ENCODE measurements around the gene C1orf226. TPM values are rescaled to one million over a fixed set of nuclear protein-coding genes. Genes with fewer than 3 reads are reported as not detected.

The C1orf226 gene
- total and polyA plus RNA-seq, 9 donors = 0.35 to 2.1 (median 1.3) TPM

DNA sequence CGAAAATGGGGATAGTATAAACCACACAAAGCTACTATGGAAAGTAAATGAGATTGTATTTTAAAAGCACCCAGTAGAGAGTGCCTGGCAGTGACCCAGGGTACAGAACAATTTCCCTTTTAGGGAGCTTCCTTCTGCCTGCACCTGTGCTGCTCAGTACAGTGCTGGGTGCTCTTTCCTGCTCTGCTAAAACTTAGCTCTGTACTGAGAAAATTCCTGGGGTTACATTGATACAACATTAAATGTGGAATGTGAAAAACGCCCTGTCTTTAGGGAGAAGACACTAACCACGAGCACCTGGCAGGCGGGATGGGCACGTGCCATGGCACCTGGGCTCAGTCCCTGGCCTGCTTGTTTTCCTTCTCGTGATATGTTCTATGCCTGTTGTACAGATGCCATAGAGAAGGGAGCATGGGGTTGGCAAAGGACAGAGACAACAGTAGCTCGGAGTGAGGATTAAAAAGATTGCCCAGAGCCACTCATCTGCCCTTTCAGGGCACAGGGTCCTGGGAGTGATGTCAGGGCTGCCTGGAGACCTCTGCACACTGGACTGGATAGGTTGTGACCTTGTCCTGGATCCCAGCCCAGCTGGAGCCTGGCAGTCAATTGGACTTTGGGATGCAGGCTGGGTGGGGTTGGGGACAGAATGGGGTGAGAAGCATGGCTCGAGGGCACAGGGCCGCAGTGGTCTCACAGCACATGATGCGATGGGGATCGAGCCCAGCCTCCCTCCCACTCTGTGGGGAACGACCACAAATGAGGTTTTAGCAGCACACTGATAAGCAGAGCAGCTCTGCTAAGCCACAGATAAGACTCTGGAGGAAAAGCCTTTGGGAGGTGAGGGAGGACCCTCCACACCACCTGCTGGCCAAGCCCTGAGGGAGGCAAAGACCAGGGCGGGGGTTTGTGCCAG, 9.1 kb upstream of the C1orf226 start:
- no peak for DNase-seq
- Histone ChIP-seq H3K9me3 (replicated peaks; ENCODE audit: control insufficient read depth, low read depth, low read length) (no peaks in the 10 kb centered on the region), H3K4me3 (ENCODE audit: low read length) (no peak overlapping the region), H3K27ac (ENCODE audit: low read length) (no peak overlapping the region), H3K27me3 (ENCODE audit: control insufficient read depth, insufficient read depth, low read length) (no peaks in the 10 kb centered on the region), H3K4me1 (ENCODE audit: control insufficient read depth, insufficient read depth, low read length) (no peaks in the 10 kb centered on the region), H3K36me3 (ENCODE audit: control insufficient read depth, insufficient read depth, low read length) (no peaks in the 10 kb centered on the region)
- WGBS (ENCODE audit: insufficient coverage) = 78% methylated on average over 8 of the region's 13 CpGs

DNA sequence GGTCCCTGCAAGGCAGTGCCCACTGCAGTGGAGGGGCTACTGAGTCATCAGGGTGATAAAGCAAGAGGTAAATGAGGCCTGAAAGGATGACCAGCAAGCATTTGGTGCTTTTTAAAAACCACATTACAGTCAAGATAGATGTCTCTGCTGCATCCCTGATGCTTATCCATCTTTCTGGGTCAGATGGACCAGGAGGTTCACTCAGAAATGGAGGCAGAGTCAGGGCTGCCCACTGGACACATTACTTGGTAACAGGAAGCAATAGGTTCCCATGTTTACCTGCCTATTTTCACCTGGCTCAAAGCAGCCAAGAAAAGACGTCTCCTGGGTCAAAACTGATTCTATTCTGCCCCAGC, 8.5 kb upstream of the C1orf226 start:
- Histone ChIP-seq H3K4me1 (ENCODE audit: control insufficient read depth, insufficient read depth, low read length) (no peaks in the 10 kb centered on the region), H3K27ac (ENCODE audit: low read length) (no peak overlapping the region), H3K36me3 (ENCODE audit: control insufficient read depth, insufficient read depth, low read length) (no peaks in the 10 kb centered on the region), H3K4me3 (ENCODE audit: low read length) (no peak overlapping the region), H3K27me3 (ENCODE audit: control insufficient read depth, insufficient read depth, low read length) (no peaks in the 10 kb centered on the region), H3K9me3 (replicated peaks; ENCODE audit: control insufficient read depth, low read depth, low read length) (no peaks in the 10 kb centered on the region)
- no peak for DNase-seq
- WGBS (ENCODE audit: insufficient coverage) = no CpG with 5 or more reads among the region's 1 CpG

DNA sequence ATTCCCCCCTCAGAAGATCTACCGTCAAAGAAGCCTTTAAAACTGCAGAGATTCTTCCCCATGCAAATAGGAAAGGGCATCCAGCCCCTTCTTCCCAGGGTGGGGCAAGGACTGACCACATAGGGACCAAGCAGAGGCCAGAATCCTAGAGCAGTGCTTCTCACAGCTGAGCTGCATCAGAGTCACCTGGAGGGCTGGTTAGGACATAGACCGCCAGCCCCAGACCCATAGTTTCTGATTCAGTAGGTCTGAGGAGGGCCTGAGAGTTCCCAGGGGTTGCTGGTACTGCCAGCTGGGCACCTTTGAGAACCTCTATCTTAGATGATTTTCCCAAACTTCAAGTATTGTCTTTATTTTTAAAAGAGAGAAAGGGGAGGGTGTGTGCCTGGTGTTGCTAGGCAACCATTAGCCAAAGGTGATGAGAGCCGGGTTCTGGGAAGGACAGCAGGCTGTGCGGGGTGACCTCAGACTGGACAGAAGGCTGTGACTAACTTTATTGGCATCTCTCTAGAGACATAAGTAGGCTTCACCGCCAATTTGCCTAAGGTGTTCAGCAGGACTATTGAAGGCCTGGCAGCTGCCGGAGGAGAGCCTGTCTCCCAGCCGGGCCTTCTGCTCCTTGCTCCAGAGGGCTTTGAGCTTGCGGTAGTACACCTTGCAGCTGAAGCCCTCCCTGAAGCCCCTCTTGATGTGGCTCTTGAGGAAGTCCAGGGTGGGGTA, 7.8 kb upstream of the C1orf226 start:
- Histone ChIP-seq H3K27ac (ENCODE audit: low read length) (no peak overlapping the region), H3K27me3 (ENCODE audit: control insufficient read depth, insufficient read depth, low read length) (no peaks in the 10 kb centered on the region), H3K36me3 (ENCODE audit: control insufficient read depth, insufficient read depth, low read length) (no peaks in the 10 kb centered on the region), H3K9me3 (replicated peaks; ENCODE audit: control insufficient read depth, low read depth, low read length) (no peaks in the 10 kb centered on the region), H3K4me3 (ENCODE audit: low read length) (no peak overlapping the region), H3K4me1 (ENCODE audit: control insufficient read depth, insufficient read depth, low read length) (no peaks in the 10 kb centered on the region)
- no peak for DNase-seq
- 75% methylated on average over 8 of the region's 8 CpGs for WGBS (ENCODE audit: insufficient coverage)

DNA sequence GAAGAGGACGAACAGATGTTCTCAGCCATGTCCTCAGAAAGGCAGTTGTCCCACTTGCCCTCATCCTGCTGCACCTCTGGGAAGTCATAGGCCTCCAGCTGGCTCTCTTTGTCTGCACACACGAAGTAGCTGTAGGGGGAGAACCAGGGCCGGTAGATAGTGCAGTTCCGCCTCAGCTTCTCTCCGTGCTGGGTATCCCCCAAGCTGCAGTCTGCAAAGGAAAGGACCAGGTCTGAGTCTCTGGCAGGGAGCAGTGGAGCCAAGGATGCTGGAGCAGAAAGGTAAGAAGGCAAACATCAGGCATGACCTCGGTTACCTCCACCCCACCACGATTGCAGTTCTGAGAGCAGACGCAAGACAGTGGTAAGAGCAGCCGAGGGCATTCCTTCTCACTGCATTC, 7.1 kb upstream of the C1orf226 start:
- no peaks in the 10 kb centered on the region for H3K4me1 ChIP-seq (ENCODE audit: control insufficient read depth, insufficient read depth, low read length)
- H3K9me3 ChIP-seq (replicated peaks; ENCODE audit: control insufficient read depth, low read depth, low read length) = no peaks in the 10 kb centered on the region
- H3K4me3 ChIP-seq (ENCODE audit: low read length) = no peak overlapping the region
- no peak for DNase-seq
- H3K27ac ChIP-seq (ENCODE audit: low read length) = no peak overlapping the region
- H3K36me3 ChIP-seq (ENCODE audit: control insufficient read depth, insufficient read depth, low read length) = no peaks in the 10 kb centered on the region
- no peaks in the 10 kb centered on the region for H3K27me3 ChIP-seq (ENCODE audit: control insufficient read depth, insufficient read depth, low read length)
- 78% methylated on average over 4 of the region's 9 CpGs for WGBS (ENCODE audit: insufficient coverage)

GRCh38 chr1:162375463-162375862, 6.1 kb upstream of the C1orf226 start:
- no peak overlapping the region for H3K4me3 ChIP-seq (ENCODE audit: low read length)
- H3K4me1 ChIP-seq (ENCODE audit: control insufficient read depth, insufficient read depth, low read length) = no peaks in the 10 kb centered on the region
- H3K36me3 ChIP-seq (ENCODE audit: control insufficient read depth, insufficient read depth, low read length) = no peaks in the 10 kb centered on the region
- DNase-seq = no peak
- no peaks in the 10 kb centered on the region for H3K27me3 ChIP-seq (ENCODE audit: control insufficient read depth, insufficient read depth, low read length)
- no peak overlapping the region for H3K27ac ChIP-seq (ENCODE audit: low read length)
- no peaks in the 10 kb centered on the region for H3K9me3 ChIP-seq (replicated peaks; ENCODE audit: control insufficient read depth, low read depth, low read length)
- 100% methylated on average over 1 of the region's 8 CpGs for WGBS (ENCODE audit: insufficient coverage)

DNA sequence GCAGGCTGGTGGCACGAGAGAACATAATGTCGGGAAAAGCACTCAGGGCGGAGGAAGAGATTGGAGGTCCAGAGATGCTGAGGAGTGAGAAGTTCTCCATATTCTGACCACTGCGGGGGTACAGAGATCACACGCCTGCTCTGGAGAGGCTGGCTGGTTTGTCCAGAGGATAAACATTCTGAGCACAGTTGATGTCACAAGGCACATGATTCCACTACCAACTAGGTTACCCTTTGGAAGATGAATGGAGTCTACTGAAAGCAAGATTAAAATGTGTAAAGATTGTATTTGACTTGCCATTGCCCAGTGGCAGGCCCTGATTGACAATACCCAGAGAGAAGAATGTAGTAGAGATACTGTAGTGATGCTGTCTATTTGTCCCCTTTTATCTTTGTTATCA, 4.8 kb upstream of the C1orf226 start, which contains the start of gene SPATA46:
Gene SPATA46 (minus strand): TSS at position 164 of the 400 bp plus-strand sequence. CDS start 64 bp downstream, at position 100.
- Histone ChIP-seq H3K4me3 (ENCODE audit: low read length) (no peak within 1 kb of the TSS), H3K9me3 (replicated peaks; ENCODE audit: control insufficient read depth, low read depth, low read length) (no peaks in the 10 kb centered on the region), H3K4me1 (ENCODE audit: control insufficient read depth, insufficient read depth, low read length) (no peaks in the 10 kb centered on the region), H3K36me3 (ENCODE audit: control insufficient read depth, insufficient read depth, low read length) (no peaks in the 10 kb centered on the region), H3K27ac (ENCODE audit: low read length) (no peak within 1 kb of the TSS), H3K27me3 (ENCODE audit: control insufficient read depth, insufficient read depth, low read length) (no peaks in the 10 kb centered on the region)
- WGBS (ENCODE audit: insufficient coverage) = 90% methylated on average over 3 of the region's 5 CpGs
- no peak for DNase-seq

DNA sequence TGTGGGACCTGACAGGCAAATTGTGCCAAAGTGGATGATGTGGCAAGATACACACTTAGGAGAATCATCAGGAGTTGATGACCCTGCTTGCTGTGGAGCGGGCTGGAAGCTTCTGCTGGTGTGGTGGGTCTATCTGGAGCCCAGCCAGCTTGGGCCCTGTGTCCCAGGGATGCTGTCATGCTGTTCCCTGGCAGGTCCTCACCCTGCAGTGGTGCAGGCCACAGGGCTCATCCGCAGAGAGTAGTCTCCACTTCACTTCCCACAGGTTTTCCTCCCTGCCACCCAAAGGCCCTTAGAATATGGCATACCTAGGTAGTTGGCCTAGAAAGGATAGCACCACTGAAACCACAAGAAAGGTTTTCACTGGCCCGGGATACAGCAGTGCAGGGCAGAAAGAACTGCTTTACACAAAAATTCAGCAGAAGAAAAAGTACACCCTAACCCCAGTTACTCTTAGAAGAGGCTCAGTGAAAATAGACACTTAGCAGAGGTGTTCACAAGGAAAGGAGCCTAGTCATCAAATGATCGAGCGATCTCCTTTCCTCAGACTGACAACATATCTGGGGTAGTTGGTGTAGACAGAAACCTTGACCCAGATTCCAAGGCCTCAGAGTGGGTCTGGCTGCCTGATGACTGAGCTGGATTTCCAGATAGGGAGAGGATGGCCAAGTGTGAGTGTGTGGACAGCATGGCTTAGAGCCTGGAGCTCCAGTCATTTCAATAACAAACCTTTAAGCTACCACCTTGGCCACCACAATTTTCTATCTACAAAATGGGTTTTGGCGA, 1.3 kb upstream of the C1orf226 start:
- H3K36me3 ChIP-seq (ENCODE audit: control insufficient read depth, insufficient read depth, low read length) = no peaks in the 10 kb centered on the region
- H3K27me3 ChIP-seq (ENCODE audit: control insufficient read depth, insufficient read depth, low read length) = no peaks in the 10 kb centered on the region
- H3K4me3 ChIP-seq (ENCODE audit: low read length) = no peak overlapping the region
- H3K4me1 ChIP-seq (ENCODE audit: control insufficient read depth, insufficient read depth, low read length) = no peaks in the 10 kb centered on the region
- WGBS (ENCODE audit: insufficient coverage) = 80% methylated on average over 1 of the region's 6 CpGs
- no peak for DNase-seq
- no peaks in the 10 kb centered on the region for H3K9me3 ChIP-seq (replicated peaks; ENCODE audit: control insufficient read depth, low read depth, low read length)
- no peak overlapping the region for H3K27ac ChIP-seq (ENCODE audit: low read length)

DNA sequence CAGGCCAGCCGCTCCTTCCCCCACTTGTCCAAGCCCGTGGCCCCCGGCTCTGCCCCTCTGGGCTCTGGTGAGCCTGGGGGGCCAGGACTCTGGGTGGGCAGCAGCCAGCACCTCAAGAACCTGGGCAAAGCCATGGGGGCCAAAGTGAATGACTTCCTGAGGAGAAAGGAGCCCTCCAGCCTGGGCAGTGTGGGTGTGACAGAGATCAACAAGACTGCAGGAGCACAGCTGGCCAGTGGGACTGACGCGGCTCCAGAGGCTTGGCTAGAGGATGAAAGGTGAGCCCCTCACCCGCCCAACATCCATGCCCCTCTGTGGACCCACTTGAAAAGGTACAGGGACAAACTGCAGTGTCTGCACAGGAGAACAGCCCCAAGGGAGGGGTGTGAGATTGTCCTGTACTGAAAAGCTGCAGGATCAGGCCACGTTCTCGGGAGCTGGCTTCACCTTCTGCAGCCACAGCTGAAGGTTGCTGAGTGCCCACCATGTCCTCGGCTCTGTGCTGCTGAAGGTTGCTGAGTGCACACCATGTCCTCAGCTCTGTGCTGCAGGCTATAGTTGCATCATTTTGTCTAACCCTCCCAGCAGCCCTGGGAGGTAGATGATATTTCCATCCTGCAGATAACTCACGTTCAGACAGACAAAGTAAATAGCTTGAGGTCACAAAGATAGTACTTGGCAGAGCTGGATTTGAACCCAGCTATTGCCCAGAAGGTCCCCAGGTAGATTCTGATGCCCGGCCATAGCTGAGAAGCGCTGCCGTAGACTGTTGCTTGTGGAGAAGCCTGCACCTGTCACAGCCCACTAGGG, 618 bp downstream of the C1orf226 start:
- Histone ChIP-seq H3K27ac (ENCODE audit: low read length) (no peak overlapping the region), H3K9me3 (replicated peaks; ENCODE audit: control insufficient read depth, low read depth, low read length) (no peaks in the 10 kb centered on the region), H3K4me1 (ENCODE audit: control insufficient read depth, insufficient read depth, low read length) (peaks cover under 1% of the 10 kb centered on the region), H3K36me3 (ENCODE audit: control insufficient read depth, insufficient read depth, low read length) (no peaks in the 10 kb centered on the region), H3K4me3 (ENCODE audit: low read length) (no peak overlapping the region), H3K27me3 (ENCODE audit: control insufficient read depth, insufficient read depth, low read length) (no peaks in the 10 kb centered on the region)
- 90% methylated on average over 9 of the region's 13 CpGs for WGBS (ENCODE audit: insufficient coverage)
- no peak for DNase-seq

DNA sequence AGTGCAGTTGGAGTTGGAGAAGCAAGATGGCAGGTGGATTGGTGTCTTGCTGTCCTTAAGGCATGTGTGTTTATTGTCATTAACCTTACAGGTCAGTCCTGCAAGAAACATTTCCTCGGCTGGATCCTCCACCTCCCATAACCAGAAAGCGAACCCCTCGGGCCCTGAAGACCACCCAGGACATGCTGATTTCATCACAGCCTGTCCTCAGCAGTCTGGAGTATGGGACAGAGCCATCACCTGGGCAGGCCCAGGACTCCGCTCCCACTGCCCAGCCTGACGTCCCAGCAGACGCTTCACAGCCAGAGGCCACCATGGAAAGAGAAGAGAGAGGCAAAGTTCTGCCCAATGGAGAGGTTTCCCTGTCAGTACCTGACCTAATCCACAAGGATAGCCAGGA, 1.6 kb downstream of the C1orf226 start:
- Histone ChIP-seq H3K9me3 (replicated peaks; ENCODE audit: control insufficient read depth, low read depth, low read length) (no peaks in the 10 kb centered on the region), H3K36me3 (ENCODE audit: control insufficient read depth, insufficient read depth, low read length) (no peaks in the 10 kb centered on the region), H3K27me3 (ENCODE audit: control insufficient read depth, insufficient read depth, low read length) (no peaks in the 10 kb centered on the region), H3K4me3 (ENCODE audit: low read length) (no peak overlapping the region), H3K27ac (ENCODE audit: low read length) (no peak overlapping the region), H3K4me1 (ENCODE audit: control insufficient read depth, insufficient read depth, low read length) (peaks cover 6% of the 10 kb centered on the region)
- WGBS (ENCODE audit: insufficient coverage) = 77% methylated on average over 3 of the region's 6 CpGs
- no peak for DNase-seq
